Esophagus squamous epithelium (tissue), 5 donors: ENCODE measurements around the gene BICDL2. TPM values are rescaled to one million over a fixed set of nuclear protein-coding genes. Genes with fewer than 3 reads are reported as not detected.

ENCODE experiments used
- DNase-seq: peaks from one replicate; lab custom pipeline; 2025; lab: John Stamatoyannopoulos, UW
- H3K27ac ChIP-seq, 4 donors: fragments of 200-600 bp; sonication (generic); one replicate each; pipeline ENCODE4 v1.5.1; 2016 to 2019; ENCODE audit warnings: mild to moderate bottlenecking in 1 of 4
- H3K27me3 ChIP-seq, 4 donors: fragments of 200-600 bp; sonication (generic); 1 replicate in 3 of 4; 2 replicates in 1 of 4; pipeline versions ENCODE4 v1.5.1 to v1.6.0; 2017 to 2021; ENCODE audit warnings: antibody characterized with exemption in 1 of 4
- H3K36me3 ChIP-seq, 3 donors: fragments of 200-600 bp; sonication (generic); one replicate each; pipeline ENCODE4 v1.5.1; 2016 to 2019
- H3K4me1 ChIP-seq, 3 donors: fragments of 200-600 bp; sonication (generic); one replicate each; pipeline ENCODE4 v1.5.1; 2017 to 2019
- H3K4me3 ChIP-seq, 4 donors: fragments of 200-600 bp; sonication (generic); 1 replicate in 3 of 4; 2 replicates in 1 of 4; pipeline ENCODE4 v1.5.1; 2016 to 2019; ENCODE audit warnings: mild to moderate bottlenecking in 2 of 4, moderate library complexity in 1 of 4
- H3K9me3 ChIP-seq, 3 donors: fragments of 200-600 bp; sonication (generic); one replicate each; pipeline ENCODE4 v1.5.1; 2016 to 2019
- CTCF ChIP-seq, 6 experiments: fragments of 450-650 bp in 4 of 6; fragments of 200-600 bp in 2 of 6; sonication (generic) in 2 of 6; IDR thresholded peaks; one replicate each; pipeline ENCODE4 v1.5.1; 2016 to 2019; ENCODE audit warnings: antibody characterized with exemption in 6 of 6, mild to moderate bottlenecking in 4 of 6, moderate library complexity in 4 of 6
- POLR2A ChIP-seq, 4 donors: fragments of 450-650 bp; IDR thresholded peaks; one replicate each; pipeline ENCODE4 v1.6.1; 2017; ENCODE audit warnings: antibody characterized with exemption in 4 of 4, mild to moderate bottlenecking in 4 of 4, moderate library complexity in 3 of 4
- WGBS, 2 donors: methylation state at CpG; one replicate each; pipeline ENCODE4 v1.1.5; 2018; 5-methylcytosine and 5-hydroxymethylcytosine counted together
- intact Hi-C: fragments of 100-400 bp; cut with DNase I; formaldehyde crosslinking; loops from one replicate; pipeline ENCODE4 v1.15.0; 2022
- total RNA-seq, 4 donors: library from RNA; depleted of rRNA; stranded (reverse); fragments of >200 nt; gene quantifications; one replicate each; pipeline ENCODE4 v1.1.0, GENCODE V29; 2016
- donor health status: DM: yes; HTN: yes; CAD: no.

Gene BICDL2
- total RNA-seq, 4 donors from 2014 or later: 54.9 to 204 (median 96.4) TPM

GRCh38 chr16:3007957-3008689 is 28.6 kb downstream of the BICDL2 start:
- Histone ChIP-seq H3K27ac (no peak overlapping the region), H3K9me3 (no peaks in the 10 kb centered on the region), H3K4me3 (no peak overlapping the region), H3K4me1 (peaks cover 0 to 48% (median 13%) of the 10 kb centered on the region in 3 donors), H3K36me3 (no peaks in the 10 kb centered on the region), H3K27me3 (peaks cover 8 to 85% (median 15%) of the 10 kb centered on the region in 4 donors)
- 32 to 46% methylated on average over 8 to 10 of the region's 17 CpGs for WGBS, 2 donors
- intact Hi-C loops: no loop called here
- DNase-seq: no peak
- TF ChIP-seq POLR2A (IDR thresholded peaks at IDR 0.05) (no peak), CTCF (IDR thresholded peaks at IDR 0.05) (no peak)

GRCh38 chr16:3007059-3007956 is 29.4 kb downstream of the BICDL2 start:
- TF ChIP-seq POLR2A (IDR thresholded peaks at IDR 0.05) (no peak), CTCF (IDR thresholded peaks at IDR 0.05) (no peak)
- 57 to 74% methylated on average over 8 to 9 of the region's 13 CpGs for WGBS, 2 donors
- no peak for DNase-seq
- intact Hi-C loops: no loop called here
- no peaks in the 10 kb centered on the region for H3K9me3 ChIP-seq
- H3K36me3 ChIP-seq: no peaks in the 10 kb centered on the region
- H3K4me1 ChIP-seq: peaks cover 0 to 40% (median 13%) of the 10 kb centered on the region in 3 donors
- no peak overlapping the region for H3K4me3 ChIP-seq
- H3K27ac ChIP-seq: no peak overlapping the region
- H3K27me3 ChIP-seq: peaks cover 5 to 77% (median 9%) of the 10 kb centered on the region in 4 donors

- no peak for TF ChIP-seq CTCF (IDR thresholded peaks at IDR 0.05)
- no peak for TF ChIP-seq POLR2A (IDR thresholded peaks at IDR 0.05)
- no peak for DNase-seq
- Histone ChIP-seq H3K27me3 (peaks cover 0 to 67% (median 4%) of the 10 kb centered on the region in 4 donors), H3K4me1 (peaks cover 0 to 33% (median 10%) of the 10 kb centered on the region in 3 donors), H3K36me3 (no peaks in the 10 kb centered on the region), H3K9me3 (no peaks in the 10 kb centered on the region), H3K4me3 (peak overlapping the region in 3 of 4 donors; percentile 28 to 54 (median 39)), H3K27ac (peak overlapping the region in 1 of 4 donors; percentile 11)
- intact Hi-C loops: no loop called here
- WGBS, 2 donors: 9 to 16% methylated on average over 4 to 11 of the region's 25 CpGs
Observed at GRCh38 chr16:3004781-3005284, 31.9 kb downstream of the BICDL2 start.

GRCh38 chr16:3004319-3004718 is 32.4 kb downstream of the BICDL2 start:
- TF ChIP-seq CTCF (IDR thresholded peaks at IDR 0.05) (no peak), POLR2A (IDR thresholded peaks at IDR 0.05) (no peak)
- no CpG with 5 or more reads among the region's 67 CpGs for WGBS, 2 donors
- Histone ChIP-seq H3K4me3 (peak overlapping the region in 3 of 4 donors; percentile 20 to 57 (median 39)), H3K27ac (peak overlapping the region in 2 of 4 donors; percentile 17 to 65), H3K4me1 (peaks cover 0 to 28% (median 5%) of the 10 kb centered on the region in 3 donors), H3K36me3 (no peaks in the 10 kb centered on the region), H3K27me3 (peaks cover 0 to 65% (median 4%) of the 10 kb centered on the region in 4 donors), H3K9me3 (no peaks in the 10 kb centered on the region)
- no peak for DNase-seq
- intact Hi-C loops: no loop called here
